SK-N-SH treated with all-trans-retinoic acid at 6 μM for 48 hours (cell line): ENCODE results near the gene GABRE.

Experiments used
- ATAC-seq: fragments of 200-7000 bp; cut with Tn5 transposase; 3 replicates; pipeline ENCODE4 v1.9.1; 2020; ENCODE audit warnings: mild to moderate bottlenecking, moderate library complexity
- ARNTL ChIP-seq: fragments of 450-650 bp; formaldehyde crosslinking; IDR thresholded peaks from 2 replicates; pipeline ENCODE4 v1.5.0; 2020; ENCODE audit warnings: low read depth, mild to moderate bottlenecking, moderate library complexity, borderline replicate concordance
- BACH2 ChIP-seq: fragments of 250-450 bp; sonication (Bioruptor Pico); IDR thresholded peaks from 2 replicates; pipeline ENCODE4 v1.9.0; 2021; ENCODE audit warnings: mild to moderate bottlenecking, borderline replicate concordance
- CREB5 ChIP-seq: fragments of 250-450 bp; sonication (Bioruptor Pico); IDR thresholded peaks from 2 replicates; pipeline ENCODE4 v1.5.1; 2020; ENCODE audit warnings: low read depth, mild to moderate bottlenecking, moderate library complexity
- CSDC2 ChIP-seq: fragments of 250-450 bp; sonication (Bioruptor Pico); IDR thresholded peaks from 2 replicates; pipeline ENCODE4 v1.5.0; 2020; ENCODE audit warnings: mild to moderate bottlenecking, moderate library complexity
- ESRRG ChIP-seq: fragments of 250-450 bp; sonication (Bioruptor Pico); IDR thresholded peaks from 2 replicates; pipeline ENCODE4 v1.6.1; 2021; ENCODE audit warnings: mild to moderate bottlenecking
- GLIS3 ChIP-seq: fragments of 250-450 bp; sonication (Bioruptor Pico); IDR thresholded peaks from 2 replicates; pipeline ENCODE4 v1.5.0; 2020; ENCODE audit warnings: mild to moderate bottlenecking, moderate library complexity
- ISL1 ChIP-seq: fragments of 250-450 bp; sonication (Bioruptor Pico); IDR thresholded peaks from 2 replicates; pipeline ENCODE4 v2.1.2; 2022; ENCODE audit warnings: mild to moderate bottlenecking, moderate library complexity
- OSR1 ChIP-seq: fragments of 250-450 bp; sonication (Bioruptor Pico); IDR thresholded peaks from 2 replicates; pipeline ENCODE4 v1.8.0; 2022; ENCODE audit warnings: moderate library complexity, mild to moderate bottlenecking, inconsistent platforms
- PPARA ChIP-seq: fragments of 250-450 bp; sonication (Bioruptor Pico); IDR thresholded peaks from 2 replicates; pipeline ENCODE4 v1.5.0; 2020; ENCODE audit warnings: mild to moderate bottlenecking, borderline replicate concordance
- SNAI2 ChIP-seq: fragments of 250-450 bp; sonication (Bioruptor Pico); IDR thresholded peaks from 2 replicates; pipeline ENCODE4 v1.5.0; 2020; ENCODE audit warnings: mild to moderate bottlenecking, moderate library complexity
- TCF4 ChIP-seq: fragments of 250-450 bp; sonication (Bioruptor Pico); IDR thresholded peaks from 2 replicates; pipeline ENCODE4 v1.8.0; 2021; ENCODE audit warnings: mild to moderate bottlenecking, moderate library complexity, borderline replicate concordance
- TOX ChIP-seq: fragments of 250-450 bp; sonication (Bioruptor Pico); IDR thresholded peaks from 2 replicates; pipeline ENCODE4 v1.8.0; 2021; ENCODE audit warnings: mild to moderate bottlenecking, moderate library complexity, borderline replicate concordance
- ZC3H10 ChIP-seq: fragments of 250-450 bp; sonication (Bioruptor Pico); IDR thresholded peaks from 2 replicates; pipeline ENCODE4 v1.5.1; 2021; ENCODE audit warnings: mild to moderate bottlenecking, moderate library complexity
- ZFP3 ChIP-seq: fragments of 250-450 bp; sonication (Bioruptor Pico); IDR thresholded peaks from 2 replicates; pipeline ENCODE4 v1.5.0; 2020; ENCODE audit warnings: mild to moderate bottlenecking, moderate library complexity
- ZFP30 ChIP-seq: fragments of 450-650 bp; formaldehyde crosslinking; IDR thresholded peaks from 2 replicates; pipeline ENCODE4 v1.5.0; 2022; ENCODE audit warnings: mild to moderate bottlenecking, moderate library complexity
- ZNF565 ChIP-seq: fragments of 450-650 bp; formaldehyde crosslinking; conservative IDR thresholded peaks from 2 replicates; pipeline ENCODE4 v1.5.0; 2020; ENCODE audit warnings: low read depth, mild to moderate bottlenecking, moderate library complexity
- ZNF70 ChIP-seq: fragments of 450-650 bp; formaldehyde crosslinking; IDR thresholded peaks from 2 replicates; pipeline ENCODE4 v1.5.0; 2020; ENCODE audit warnings: mild to moderate bottlenecking, moderate library complexity
- ZNF8 ChIP-seq: fragments of 450-650 bp; formaldehyde crosslinking; IDR thresholded peaks from 2 replicates; pipeline ENCODE4 v1.5.0; 2020; ENCODE audit warnings: mild to moderate bottlenecking, moderate library complexity
- TF ChIP-seq, protein P1 (sequence below): fragments of 250-450 bp; sonication (Bioruptor Pico); IDR thresholded peaks from 2 replicates; pipeline ENCODE4 v1.5.0; 2020; ENCODE audit warnings: mild to moderate bottlenecking, moderate library complexity
- TF ChIP-seq, protein P2 (sequence below): fragments of 250-450 bp; sonication (Bioruptor Pico); IDR thresholded peaks from 2 replicates; pipeline ENCODE4 v1.8.0; 2021; ENCODE audit warnings: low read depth, mild to moderate bottlenecking, moderate library complexity, borderline replicate concordance
- TF ChIP-seq, protein P3 (sequence below): fragments of 250-450 bp; sonication (Bioruptor Pico); IDR thresholded peaks from 2 replicates; pipeline ENCODE4 v1.5.1; 2021; ENCODE audit warnings: mild to moderate bottlenecking, moderate library complexity
- TF ChIP-seq, protein P4 (sequence below): fragments of 250-450 bp; sonication (Bioruptor Pico); IDR thresholded peaks from 2 replicates; pipeline ENCODE4 v1.8.0; 2020; ENCODE audit warnings: mild to moderate bottlenecking, moderate library complexity, borderline replicate concordance

GABRE gene

DNA sequence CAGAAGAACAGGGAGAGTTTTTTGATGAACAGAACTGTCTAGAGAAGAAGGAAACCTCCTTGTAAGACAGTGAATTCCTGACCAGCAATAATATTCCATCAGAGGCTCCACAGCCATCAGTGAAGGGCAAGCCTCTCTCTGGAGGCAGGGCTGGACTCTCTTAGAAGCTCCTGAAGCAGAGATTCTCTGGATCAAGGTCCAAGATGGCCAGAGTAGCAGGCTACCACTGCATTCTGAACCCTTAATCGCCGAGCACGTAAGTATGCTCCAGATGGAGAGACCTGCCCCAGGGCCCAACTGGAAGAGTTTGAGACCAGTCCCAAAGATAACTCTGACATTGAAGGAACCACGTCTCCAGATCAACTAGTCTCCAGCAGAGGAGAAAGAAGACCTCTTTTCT is 16.4 kb downstream of the GABRE start:
- no peak for TF ChIP-seq ISL1 (CRISPR knock-in tag)
- no peak for TF ChIP-seq TCF4
- TF ChIP-seq, protein P1, sequence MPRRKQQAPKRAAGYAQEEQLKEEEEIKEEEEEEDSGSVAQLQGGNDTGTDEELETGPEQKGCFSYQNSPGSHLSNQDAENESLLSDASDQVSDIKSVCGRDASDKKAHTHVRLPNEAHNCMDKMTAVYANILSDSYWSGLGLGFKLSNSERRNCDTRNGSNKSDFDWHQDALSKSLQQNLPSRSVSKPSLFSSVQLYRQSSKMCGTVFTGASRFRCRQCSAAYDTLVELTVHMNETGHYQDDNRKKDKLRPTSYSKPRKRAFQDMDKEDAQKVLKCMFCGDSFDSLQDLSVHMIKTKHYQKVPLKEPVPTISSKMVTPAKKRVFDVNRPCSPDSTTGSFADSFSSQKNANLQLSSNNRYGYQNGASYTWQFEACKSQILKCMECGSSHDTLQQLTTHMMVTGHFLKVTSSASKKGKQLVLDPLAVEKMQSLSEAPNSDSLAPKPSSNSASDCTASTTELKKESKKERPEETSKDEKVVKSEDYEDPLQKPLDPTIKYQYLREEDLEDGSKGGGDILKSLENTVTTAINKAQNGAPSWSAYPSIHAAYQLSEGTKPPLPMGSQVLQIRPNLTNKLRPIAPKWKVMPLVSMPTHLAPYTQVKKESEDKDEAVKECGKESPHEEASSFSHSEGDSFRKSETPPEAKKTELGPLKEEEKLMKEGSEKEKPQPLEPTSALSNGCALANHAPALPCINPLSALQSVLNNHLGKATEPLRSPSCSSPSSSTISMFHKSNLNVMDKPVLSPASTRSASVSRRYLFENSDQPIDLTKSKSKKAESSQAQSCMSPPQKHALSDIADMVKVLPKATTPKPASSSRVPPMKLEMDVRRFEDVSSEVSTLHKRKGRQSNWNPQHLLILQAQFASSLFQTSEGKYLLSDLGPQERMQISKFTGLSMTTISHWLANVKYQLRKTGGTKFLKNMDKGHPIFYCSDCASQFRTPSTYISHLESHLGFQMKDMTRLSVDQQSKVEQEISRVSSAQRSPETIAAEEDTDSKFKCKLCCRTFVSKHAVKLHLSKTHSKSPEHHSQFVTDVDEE (CRISPR knock-in tag): no peak
- no peak for TF ChIP-seq TOX (CRISPR knock-in tag)
- TF ChIP-seq ZFP30 (CRISPR knock-in tag): no peak
- no peak for TF ChIP-seq ZNF70 (CRISPR knock-in tag)
- no peak for TF ChIP-seq ZC3H10 (CRISPR knock-in tag)
- TF ChIP-seq, protein P2, sequence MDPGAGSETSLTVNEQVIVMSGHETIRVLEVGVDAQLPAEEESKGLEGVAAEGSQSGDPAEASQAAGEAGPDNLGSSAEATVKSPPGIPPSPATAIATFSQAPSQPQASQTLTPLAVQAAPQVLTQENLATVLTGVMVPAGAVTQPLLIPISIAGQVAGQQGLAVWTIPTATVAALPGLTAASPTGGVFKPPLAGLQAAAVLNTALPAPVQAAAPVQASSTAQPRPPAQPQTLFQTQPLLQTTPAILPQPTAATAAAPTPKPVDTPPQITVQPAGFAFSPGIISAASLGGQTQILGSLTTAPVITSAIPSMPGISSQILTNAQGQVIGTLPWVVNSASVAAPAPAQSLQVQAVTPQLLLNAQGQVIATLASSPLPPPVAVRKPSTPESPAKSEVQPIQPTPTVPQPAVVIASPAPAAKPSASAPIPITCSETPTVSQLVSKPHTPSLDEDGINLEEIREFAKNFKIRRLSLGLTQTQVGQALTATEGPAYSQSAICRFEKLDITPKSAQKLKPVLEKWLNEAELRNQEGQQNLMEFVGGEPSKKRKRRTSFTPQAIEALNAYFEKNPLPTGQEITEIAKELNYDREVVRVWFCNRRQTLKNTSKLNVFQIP (CRISPR knock-in tag): no peak
- TF ChIP-seq OSR1 (CRISPR knock-in tag): no peak
- no peak for TF ChIP-seq BACH2 (CRISPR knock-in tag)
- TF ChIP-seq ZFP3 (CRISPR knock-in tag): no peak
- no peak for TF ChIP-seq ZNF565 (CRISPR knock-in tag)
- TF ChIP-seq SNAI2 (CRISPR knock-in tag): no peak
- TF ChIP-seq, protein P3, sequence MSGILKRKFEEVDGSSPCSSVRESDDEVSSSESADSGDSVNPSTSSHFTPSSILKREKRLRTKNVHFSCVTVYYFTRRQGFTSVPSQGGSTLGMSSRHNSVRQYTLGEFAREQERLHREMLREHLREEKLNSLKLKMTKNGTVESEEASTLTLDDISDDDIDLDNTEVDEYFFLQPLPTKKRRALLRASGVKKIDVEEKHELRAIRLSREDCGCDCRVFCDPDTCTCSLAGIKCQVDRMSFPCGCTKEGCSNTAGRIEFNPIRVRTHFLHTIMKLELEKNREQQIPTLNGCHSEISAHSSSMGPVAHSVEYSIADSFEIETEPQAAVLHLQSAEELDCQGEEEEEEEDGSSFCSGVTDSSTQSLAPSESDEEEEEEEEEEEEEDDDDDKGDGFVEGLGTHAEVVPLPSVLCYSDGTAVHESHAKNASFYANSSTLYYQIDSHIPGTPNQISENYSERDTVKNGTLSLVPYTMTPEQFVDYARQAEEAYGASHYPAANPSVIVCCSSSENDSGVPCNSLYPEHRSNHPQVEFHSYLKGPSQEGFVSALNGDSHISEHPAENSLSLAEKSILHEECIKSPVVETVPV (CRISPR knock-in tag): no peak
- TF ChIP-seq, all 23 proteins: peak for 0
- ATAC-seq: no peak

DNA sequence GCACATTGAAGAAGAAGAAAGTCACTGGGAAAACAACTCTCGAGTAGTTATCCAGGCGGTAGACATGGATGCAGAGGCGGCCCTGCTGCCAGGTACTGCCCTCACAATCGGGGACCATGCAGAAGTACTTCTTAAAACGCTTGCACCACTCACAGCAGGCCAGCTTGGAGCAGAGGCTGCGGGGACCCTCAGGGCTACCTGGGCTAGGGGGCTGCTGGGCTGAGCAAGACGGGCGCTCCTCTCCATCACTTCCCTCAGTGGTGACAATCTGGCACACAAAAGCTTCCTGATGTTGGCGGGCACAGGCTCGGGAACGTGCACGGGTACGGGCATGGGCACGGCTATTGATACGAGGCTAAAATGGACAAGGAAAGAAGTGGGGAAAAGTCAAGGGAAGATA is 19.7 kb downstream of the GABRE start:
- TF ChIP-seq ARNTL (CRISPR knock-in tag): no peak
- no peak for TF ChIP-seq ZFP3 (CRISPR knock-in tag)
- no peak for TF ChIP-seq GLIS3 (CRISPR knock-in tag)
- TF ChIP-seq ZNF8: no peak
- no peak for TF ChIP-seq PPARA (CRISPR knock-in tag)
- no peak for TF ChIP-seq SNAI2 (CRISPR knock-in tag)
- TF ChIP-seq, protein P2 (CRISPR knock-in tag): no peak
- no peak for TF ChIP-seq OSR1 (CRISPR knock-in tag)
- TF ChIP-seq, protein P3 (CRISPR knock-in tag): no peak
- no peak for TF ChIP-seq ZNF565 (CRISPR knock-in tag)
- TF ChIP-seq ZFP30 (CRISPR knock-in tag): no peak
- TF ChIP-seq BACH2 (CRISPR knock-in tag): no peak
- TF ChIP-seq CREB5 (CRISPR knock-in tag): no peak
- TF ChIP-seq ISL1 (CRISPR knock-in tag): no peak
- no peak for TF ChIP-seq TOX (CRISPR knock-in tag)
- TF ChIP-seq ZNF70 (CRISPR knock-in tag): no peak
- TF ChIP-seq, protein P4, sequence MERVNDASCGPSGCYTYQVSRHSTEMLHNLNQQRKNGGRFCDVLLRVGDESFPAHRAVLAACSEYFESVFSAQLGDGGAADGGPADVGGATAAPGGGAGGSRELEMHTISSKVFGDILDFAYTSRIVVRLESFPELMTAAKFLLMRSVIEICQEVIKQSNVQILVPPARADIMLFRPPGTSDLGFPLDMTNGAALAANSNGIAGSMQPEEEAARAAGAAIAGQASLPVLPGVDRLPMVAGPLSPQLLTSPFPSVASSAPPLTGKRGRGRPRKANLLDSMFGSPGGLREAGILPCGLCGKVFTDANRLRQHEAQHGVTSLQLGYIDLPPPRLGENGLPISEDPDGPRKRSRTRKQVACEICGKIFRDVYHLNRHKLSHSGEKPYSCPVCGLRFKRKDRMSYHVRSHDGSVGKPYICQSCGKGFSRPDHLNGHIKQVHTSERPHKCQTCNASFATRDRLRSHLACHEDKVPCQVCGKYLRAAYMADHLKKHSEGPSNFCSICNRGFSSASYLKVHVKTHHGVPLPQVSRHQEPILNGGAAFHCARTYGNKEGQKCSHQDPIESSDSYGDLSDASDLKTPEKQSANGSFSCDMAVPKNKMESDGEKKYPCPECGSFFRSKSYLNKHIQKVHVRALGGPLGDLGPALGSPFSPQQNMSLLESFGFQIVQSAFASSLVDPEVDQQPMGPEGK (CRISPR knock-in tag): no peak
- no peak for TF ChIP-seq CSDC2 (CRISPR knock-in tag)
- no peak for TF ChIP-seq ESRRG (CRISPR knock-in tag)
- TF ChIP-seq ZC3H10 (CRISPR knock-in tag): no peak
- ATAC-seq: no peak
